CD4-positive, alpha-beta T cell treated with Interleukin-2 at 100 ng/mL for 4 hours (primary cell): ENCODE data around the gene CRYZ.
"Not testable (repeated sequence)": the region's sequence is repeated elsewhere in the genome, so short reads cannot be mapped to it uniquely, and the experiment has no call there.

ENCODE experiments used
- DNase-seq: peaks from one replicate; pipeline ENCODE4 v3.0.0-alpha.2; 2020; ENCODE audit warnings: low spot score

CRYZ gene, protein sequence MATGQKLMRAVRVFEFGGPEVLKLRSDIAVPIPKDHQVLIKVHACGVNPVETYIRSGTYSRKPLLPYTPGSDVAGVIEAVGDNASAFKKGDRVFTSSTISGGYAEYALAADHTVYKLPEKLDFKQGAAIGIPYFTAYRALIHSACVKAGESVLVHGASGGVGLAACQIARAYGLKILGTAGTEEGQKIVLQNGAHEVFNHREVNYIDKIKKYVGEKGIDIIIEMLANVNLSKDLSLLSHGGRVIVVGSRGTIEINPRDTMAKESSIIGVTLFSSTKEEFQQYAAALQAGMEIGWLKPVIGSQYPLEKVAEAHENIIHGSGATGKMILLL

DNA sequence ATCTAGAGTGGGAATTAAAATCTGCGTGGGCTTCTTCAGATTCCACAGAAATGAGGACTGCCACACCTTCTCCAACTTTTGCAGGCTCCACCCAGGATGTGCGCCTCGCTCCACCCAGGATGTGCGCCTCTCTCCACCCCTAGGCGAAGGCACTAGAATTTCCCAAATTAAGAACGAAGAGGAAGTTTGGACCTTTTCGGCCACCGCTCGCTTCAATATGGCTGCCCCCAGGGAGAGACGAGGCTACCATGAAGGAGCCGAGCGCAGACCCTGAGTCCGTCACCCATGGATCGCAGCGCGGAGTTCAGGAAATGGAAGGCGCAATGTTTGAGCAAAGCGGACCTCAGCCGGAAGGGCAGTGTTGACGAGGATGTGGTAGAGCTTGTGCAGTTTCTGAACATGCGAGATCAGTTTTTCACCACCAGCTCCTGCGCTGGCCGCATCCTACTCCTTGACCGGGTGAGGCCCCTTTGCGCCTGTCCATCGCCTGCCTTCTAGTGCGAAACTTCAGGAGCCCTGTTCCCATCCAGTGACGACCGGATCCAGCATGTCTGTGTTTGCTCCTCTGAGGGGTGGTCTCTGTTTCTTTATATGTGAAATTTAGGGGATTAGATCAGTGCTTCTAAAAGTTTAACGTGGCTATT is at the start of gene CRYZ, which contains the start of gene TYW3:
Gene CRYZ, minus strand, starts transcription at position 91 of the 644 bp plus-strand sequence. CDS start 8,229 bp downstream, outside the sequence.
Gene TYW3, plus strand, starts transcription at position 193 of the 644 bp plus-strand sequence. Its CDS starts 93 bp downstream, at position 286.
- DNase-seq, result peak; percentile 92

DNA sequence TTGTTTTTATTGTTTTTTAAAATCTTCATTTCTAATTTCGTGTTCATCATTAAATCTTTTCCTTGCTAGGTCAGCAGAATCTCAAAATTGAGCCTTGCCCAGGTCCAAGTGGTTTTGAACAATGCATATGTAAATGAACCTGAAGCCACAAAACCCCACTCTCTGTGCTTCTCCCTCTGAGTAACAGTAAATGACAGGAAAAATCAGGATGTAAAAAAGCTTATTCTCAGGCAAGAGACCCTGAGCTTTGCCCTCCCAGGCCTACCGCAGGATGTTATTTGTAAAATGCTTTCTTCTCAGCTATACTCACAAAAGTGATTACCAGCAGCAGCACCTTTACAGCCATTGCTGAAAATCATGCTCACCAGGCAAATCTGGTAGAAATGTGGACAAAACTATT is 47.7 kb upstream of the CRYZ start:
- no peak for DNase-seq

DNA sequence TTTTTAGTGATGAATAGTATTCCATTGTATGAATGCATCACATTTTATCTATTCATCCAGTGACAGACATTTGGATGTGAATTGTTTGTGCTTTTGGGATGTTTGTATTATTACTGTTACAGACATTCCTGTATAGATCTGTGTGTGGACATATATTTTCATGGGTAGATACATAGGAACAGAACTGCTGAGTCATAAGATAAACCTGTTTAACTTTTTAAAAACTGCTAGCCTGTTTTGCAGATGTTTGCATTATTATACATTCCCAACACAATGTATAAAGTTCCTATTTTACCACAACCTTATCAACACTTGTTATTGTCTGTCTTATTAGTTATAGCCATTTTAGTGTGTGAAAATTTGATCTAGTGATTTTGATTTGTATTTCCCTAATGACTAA is 46.9 kb upstream of the CRYZ start:
- no peak for DNase-seq

DNA sequence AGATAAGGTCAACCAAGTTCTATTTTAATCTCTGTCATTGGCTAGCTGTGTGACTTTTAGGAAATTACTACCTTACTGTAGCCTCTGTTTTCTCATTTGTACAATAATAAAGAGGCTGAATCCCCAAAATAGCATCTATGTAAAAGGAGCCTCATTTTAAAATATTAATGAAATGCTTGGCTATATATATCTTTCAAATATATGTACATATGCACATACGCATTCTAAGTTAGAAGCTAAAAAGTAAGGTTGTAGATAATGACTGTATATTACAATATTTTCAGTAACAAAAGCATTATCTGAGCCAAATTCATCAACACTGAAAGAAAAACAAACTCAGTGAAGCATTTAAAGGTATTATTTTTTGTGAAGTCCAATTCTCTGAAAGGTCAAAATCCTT is 44.7 kb upstream of the CRYZ start:
- DNase-seq, result no peak

DNA sequence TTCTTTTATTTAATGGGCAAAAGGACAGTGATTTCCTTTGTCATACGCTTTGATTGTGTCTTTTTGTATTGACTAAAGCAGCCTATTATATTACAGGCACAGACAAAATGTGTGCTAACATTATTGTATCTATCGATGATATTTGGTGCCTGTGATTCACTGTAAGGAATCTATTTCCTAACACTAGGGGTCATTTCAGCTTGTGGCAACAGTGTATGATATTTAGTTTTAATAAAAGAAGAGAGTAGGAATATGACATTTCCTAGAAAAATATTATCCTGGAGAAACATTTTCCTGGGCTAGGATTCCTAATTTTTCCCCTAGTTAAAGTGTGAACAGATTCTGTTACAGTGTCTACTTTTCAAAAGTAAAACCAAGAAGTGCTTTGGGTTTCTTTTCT is 42.9 kb upstream of the CRYZ start:
- no peak for DNase-seq

DNA sequence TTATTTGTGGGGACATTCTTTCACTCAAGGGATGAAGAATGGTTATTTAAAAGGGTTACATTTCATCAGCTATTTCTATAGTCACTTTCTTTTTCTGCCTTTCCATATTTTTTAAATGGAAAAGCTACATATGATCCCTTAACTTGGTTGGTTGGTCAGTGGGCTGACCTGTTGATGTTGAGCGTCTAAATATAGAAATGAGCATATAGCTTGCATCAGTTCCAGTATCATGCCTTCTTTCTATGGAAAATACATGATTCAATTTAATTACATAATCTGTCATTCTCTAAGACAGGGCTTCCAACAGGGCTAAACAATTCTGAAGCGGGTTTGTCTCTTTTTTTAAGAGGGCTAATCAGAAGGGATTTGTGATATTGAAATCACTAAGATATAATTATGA is 40.7 kb upstream of the CRYZ start:
- DNase-seq, result no peak

DNA sequence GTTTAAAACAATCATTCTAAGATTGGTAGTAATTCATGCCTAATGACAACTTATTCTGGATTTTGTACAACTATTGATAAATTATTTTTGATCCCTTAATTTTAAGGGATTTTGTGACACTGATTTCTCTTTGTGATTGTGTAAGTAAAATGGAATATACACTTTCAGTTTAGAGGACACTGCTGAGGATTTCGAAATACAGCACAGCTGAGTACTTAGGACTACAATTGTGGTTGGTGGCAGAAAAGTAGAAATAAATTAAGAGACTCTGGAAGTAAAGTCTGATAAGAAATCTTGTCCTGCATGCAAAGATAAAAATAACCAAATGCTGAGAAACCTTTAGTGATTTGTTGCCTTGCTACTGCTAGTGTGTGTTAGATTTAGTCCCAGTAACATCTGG is 40.1 kb upstream of the CRYZ start:
- DNase-seq, result no peak

DNA sequence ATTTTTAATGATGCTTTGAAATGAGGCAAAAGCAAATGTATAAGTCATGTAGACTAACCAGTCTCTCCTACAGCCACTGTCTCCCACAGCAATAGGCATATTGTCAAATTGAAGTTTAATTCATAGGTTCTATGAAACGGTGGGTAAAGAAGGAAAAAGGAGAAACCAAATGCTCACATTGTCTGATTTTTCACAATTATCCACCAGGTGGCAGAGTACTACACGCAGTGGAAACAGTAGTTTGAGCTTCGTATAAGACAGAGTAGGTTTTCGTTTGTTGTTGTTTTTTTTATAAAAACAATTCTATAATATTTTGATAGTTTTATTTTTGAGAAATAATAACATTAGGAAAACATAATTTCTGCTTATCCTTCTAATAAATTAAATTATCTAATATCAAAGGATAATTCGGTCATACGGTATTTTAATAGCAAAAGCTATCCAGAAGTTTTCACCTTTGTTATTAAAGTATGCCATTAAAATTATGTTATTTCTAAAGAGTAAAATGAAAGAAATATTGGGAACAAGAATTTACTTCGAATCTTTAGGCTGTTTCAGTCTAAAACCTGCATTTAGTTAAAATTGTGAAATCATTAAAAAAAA is 39.2 kb upstream of the CRYZ start:
- DNase-seq, result peak; percentile 40

DNA sequence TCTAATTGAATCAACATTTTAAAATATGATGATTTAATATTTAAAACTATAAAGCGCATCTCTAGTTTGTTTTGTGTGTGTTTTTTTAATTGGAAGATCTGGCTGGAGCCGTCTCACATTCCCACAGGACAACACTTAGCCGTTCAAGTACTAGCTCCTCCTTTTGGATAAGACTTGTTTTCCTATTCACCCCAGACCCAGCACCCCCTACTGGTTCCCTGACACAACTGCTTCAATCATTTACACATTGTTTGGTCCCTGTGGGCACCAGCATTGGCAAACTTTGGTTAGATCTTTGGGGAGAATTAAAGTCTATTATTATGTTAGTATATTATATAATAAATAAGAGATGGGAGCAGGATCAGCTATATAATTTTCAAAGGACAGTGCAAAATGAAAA is 34.6 kb upstream of the CRYZ start:
- no peak for DNase-seq

DNA sequence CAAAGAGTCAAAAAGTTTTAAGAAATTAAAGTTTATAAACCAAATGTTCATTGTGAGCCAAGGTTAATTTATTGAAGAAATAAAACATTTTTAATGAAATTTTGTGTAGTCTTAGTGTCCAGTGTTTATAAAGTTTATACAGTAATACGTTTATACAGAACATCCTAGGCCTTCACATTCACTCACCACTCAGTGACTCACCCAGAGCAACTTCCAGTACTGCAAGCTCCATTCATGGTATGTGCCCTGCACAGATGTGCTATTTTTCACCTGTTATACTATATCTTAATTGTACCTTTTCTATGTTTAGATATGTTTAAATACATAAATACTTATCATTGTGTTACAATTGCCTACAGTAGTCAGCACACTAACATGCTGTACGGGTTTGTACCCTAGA is 33.7 kb upstream of the CRYZ start:
- DNase-seq, result no peak

DNA sequence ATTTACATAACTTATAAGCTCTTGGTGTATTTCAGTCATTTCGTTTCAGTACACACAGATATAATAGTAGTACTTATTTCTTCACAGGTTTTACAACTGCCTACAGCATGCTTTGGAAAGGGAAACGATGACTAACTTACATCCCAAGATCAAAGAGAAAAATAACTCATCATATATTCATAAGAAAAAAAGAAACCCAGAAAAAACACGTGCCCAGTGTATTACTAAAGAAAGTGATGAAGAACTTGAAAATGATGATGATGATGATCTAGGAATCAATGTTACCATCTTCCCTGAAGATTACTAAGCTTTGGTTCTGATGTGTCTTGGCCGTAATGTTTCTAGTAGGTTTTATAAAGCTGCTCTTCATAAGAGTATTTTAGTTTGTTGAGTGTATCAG is 31.0 kb upstream of the CRYZ start:
- DNase-seq, result no peak

DNA sequence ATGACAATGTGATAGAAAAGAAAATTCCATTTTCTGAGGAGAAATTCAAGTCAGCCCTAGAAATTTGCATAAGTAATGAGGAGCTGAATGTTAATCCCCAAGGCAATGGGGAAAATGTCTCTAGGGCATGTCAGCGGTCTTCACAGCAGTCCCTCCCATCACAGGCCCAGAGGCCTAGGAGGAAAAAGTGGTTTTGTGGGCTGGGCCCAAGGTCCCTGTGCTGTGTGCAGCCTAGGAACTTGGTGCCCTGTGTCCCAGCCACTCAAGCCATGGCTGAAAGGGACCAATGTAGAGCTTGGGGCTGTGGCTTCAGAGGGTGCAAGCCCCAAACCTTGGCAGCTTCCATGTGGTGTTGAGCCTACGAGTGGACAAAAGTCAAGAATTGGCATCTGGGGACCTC is 23.8 kb upstream of the CRYZ start:
- not testable (repeated sequence) for DNase-seq

DNA sequence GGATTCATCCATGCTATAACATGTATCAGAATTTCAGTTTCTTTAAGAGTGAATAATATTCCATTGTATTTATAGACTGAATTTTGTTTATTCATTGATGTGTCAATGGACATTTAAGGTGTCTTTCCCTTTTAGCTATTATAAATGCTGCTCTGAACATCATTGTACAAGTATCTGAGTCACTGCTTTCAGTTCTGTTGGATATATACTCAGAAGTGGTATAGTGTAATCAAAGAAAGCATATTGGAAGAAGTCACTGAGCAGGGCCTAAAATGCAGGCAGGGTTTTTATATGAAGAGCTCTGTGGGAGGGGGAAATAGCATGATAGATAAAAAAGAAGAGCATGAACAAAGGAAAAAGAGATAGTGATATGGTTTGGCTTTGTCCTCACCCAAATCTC is 22.6 kb upstream of the CRYZ start:
- DNase-seq, result no peak

DNA sequence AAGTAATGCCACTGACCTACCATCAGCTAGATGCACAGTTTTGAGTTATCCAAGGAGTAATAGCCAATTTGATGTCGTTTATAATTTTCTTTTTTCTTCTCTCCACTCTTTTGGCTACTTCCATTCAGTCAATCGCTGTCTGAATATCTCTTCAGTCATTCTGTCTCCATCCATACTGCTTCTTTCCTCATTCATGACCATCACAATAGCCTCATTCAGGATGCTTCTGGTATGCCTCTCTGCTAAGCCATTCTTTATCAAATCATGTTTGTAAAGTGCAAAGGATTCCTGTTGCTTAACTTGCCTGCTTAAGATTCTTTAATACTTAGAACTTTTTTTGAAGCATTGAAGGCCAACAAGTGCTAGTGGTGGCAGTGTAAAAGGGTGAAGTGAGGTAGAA is 20.3 kb upstream of the CRYZ start:
- DNase-seq, result no peak

DNA sequence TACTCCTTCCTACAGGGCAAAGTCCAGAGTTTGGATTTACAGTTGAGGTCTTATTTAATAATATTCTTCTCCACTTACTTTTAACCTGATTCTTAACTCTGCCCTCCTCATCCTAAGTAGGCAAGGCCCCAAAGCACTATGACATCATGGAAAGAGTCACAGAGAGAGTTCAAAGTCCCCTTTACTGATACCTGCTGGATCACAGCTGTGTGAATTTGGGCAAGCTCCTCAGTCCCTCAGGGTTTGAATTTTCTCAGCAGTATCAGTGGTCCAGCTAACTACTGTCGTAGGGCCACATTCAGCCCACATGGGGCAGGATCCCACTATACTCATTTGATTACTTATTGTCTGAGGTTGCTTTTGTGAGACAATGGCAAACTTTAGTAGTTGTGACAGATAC is 16.1 kb upstream of the CRYZ start:
- no peak for DNase-seq

DNA sequence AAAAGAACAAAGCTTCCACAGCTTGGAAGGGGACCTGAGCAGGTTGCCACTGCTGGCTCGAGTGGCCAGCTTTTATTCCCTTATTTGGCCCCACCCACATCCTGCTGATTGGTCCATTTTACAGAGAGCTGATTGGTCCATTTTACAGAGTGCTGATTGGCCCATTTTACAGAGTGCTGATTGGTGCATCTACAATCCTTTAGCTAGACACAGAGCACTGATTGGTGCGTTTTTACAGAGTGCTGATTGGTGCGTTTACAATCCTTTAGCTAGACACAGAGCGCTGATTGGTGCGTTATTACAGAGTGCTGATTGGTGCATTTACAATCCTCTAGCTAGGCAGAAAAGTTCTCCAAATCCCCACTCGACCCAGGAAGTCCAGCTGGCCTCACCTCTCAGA is 12.4 kb upstream of the CRYZ start:
- not testable (repeated sequence) for DNase-seq

DNA sequence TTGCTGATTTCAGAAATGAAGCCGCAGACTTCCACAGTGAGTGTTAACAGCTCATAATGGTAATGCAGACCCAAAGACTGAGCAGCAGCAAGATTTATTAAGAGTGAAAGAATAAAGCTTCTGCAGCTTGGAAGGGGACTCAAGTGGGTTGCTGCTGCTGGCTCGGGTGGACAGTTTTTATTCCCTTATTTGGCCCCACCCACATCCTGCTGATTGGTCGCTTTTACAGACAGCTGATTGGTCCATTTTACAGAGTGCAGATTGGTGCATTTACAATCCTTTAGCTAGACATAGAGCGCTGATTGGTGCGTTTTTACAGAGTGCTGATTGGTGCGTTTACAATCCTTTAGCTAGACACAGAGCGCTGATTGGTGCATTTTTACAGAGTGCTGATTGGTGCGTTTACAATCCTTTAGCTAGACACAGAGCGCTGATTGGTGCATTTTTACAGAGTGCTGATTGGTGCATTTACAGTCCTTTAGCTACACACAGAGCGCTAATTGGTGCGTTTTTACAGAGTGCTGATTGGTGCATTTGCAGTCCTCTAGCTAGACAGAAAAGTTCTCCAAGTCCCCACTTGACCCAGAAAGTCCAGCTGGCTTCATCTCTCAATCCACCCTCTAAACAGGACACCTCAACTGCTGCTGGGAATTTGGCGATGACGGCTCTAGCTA is 7.6 kb upstream of the CRYZ start:
- not testable (repeated sequence) for DNase-seq

DNA sequence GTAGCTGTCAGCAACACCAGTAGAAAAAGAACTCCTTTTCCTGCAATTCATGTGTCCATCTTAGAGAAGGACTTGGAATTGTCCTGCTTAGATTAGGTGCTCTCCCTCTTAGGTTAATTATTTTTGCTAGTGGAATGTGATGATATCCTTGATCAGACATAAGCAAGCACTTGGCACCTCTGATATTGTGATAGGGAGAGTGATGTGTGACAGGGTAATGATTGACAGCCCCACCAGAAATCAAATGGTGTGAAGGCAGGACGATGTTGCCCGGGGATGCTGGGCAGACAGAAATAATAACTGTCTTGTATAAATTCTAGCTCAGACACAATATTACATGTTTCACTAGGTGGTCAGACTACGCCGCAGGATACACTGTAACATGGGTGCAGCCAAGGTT is 4.5 kb upstream of the CRYZ start:
- no peak for DNase-seq

DNA sequence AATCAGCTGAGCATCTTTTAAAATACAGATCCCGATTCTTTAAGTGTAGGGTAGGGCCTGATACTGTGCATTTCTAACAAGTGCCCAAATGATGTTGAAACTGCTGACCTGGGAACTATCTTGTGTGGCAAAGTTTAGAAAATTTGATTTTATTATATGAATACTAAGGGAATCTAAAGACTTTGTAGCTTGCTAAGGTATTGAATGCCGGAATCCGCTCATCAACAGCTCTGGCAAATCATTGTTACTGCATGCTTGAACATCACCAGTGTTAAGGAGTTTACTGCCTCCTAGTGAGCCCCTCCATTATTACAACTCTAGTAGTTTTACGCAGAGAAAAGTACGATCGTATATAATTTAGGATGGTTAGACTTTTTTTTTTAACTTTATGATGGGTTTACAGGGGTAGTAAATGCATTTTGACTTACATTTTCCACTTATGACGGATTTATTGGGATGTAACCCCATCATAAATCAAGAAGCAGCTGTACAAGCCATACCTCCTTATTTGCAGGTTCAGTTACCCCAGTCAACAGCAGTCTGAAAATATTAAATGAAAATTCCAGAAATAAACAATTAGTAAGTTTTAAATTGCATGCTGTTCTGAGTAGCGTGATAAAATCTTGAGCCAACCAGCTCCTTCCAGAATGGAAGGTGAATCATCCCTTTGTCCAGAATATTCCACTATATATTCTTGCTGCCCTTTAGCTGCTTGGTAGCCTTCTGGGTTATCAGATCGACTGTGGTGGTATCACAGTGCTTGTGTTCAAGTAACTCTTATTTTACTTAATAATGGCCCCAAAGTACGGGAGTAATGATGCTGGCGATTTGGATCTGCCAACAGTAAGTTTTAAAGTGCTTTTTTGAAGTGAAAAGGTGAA is 994 bp upstream of the CRYZ start:
- DNase-seq, result peak; percentile 79

DNA sequence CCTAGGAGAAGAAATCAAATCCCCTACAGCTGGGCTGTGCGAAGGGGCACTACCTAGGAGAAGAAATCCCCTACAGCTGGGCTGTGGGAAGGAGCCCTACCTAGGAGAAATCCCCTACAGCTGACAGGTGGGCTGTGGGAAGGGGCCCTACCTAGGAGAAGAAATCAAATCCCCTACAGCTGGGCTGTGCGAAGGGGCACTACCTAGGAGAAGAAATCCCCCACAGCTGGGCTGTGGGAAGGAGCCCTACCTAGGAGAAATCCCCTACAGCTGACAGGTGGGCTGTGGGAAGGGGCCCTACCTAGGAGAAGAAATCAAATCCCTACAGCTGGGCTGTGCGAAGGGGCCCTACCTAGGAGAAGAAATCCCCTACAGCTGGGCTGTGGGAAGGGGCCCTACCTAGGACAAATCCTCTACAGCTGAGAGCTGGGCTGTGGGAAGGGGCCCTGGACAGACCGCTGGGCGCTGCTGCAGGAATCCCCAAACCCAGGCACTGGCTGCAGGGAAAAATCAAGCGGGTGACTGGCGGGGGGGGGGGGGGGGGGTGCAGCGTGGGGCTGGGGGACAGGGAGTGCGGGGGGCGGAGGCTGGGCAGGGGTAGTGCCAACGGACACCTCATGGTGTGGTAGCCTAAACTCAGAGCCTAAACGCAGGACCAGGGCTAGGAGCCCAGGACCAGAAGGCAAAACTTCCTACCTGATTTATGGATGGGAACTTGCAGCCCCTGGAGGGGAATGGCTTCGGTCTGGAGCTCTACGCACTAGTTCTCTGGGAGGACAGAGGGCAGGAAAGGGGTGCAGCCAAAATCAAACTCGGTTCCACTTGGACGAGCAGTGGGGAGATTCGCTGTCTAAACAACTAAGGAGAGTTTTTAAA is 541 bp downstream of the CRYZ start:
- not testable (repeated sequence) for DNase-seq
